Keratinocyte (primary cell): ENCODE measurements around the gene LANCL3.

Experiments
- CTCF ChIP-seq, 3 experiments: IDR thresholded peaks in 1 of 3; conservative IDR thresholded peaks in 1 of 3; optimal IDR thresholded peaks in 1 of 3; 2 replicates in 2 of 3; 3 replicates in 1 of 3; pipeline versions ENCODE3 to v1.5.1; 2011; ENCODE audit warnings: low read length in 3 of 3, mild to moderate bottlenecking in 3 of 3, moderate library complexity in 2 of 3, control low read depth in 1 of 3, inconsistent platforms in 1 of 3; ENCODE audit not compliant: insufficient read depth in 2 of 3; ENCODE audit errors: extremely low read depth in 1 of 3
- EZH2 ChIP-seq: IDR thresholded peaks from one replicate; pipeline ENCODE4 v1.6.1; 2012; ENCODE audit warnings: inconsistent platforms, mild to moderate bottlenecking, low read length, moderate library complexity

DNA sequence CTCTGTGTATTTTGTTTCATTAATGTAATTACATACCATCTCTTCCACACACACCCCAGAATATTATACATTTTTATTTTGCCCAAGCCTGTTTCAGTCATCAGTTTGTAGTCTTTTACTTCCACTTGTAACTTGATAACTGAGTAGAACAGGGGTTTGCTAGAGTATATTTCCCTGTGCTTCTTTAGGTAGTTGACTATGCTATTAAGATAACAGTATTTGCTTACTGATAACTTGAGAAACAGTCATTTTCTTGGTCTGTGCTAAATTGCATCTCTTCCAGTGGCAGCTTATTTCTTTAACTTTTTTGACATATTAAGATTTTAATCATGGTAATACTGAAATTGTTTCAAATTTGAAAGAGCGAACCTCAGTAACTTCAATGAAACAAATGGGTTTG is 107.1 kb downstream of the LANCL3 start:
- TF ChIP-seq CTCF (optimal IDR thresholded peaks at IDR 0.05 in 1 of 3, IDR thresholded peaks at IDR 0.05 in 1 of 3, conservative IDR thresholded peaks at IDR 0.05 in 1 of 3; ENCODE audit: extremely low read depth in 1 of 3, insufficient read depth in 2 of 3, low read length in 3 of 3) (no peak), EZH2 (no peak)
